ENCODE measurements around the gene SCMH1. TPM values are rescaled to one million over a fixed set of nuclear protein-coding genes. Genes with fewer than 3 reads are reported as not detected.
A peak's percentile ranks its signal among the peaks of the same experiment; 100 is the strongest.

Gene SCMH1
- total RNA-seq, 1 donor from 2014 or later: 18.4 TPM

DNA sequence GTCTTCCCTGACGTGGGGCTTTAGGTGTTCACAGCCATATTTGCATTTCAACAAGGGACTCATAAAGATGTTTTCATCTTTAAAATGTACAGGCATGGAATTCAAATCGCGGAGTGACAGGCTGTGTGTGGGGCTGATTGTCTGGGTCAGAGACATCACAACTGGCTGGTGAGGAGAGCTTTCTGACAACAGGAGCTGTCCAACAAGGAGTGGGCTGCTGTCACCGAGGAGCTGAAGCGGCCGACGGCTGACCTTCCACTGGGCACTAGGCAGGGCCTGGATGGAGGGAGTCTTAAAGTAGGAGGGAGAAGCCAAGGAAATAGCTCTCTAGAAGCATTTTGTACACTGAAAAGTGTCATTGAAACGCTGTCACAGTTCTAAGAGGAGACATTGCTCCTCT, 30.5 kb upstream of the SCMH1 start:
- peaks cover 33% of the 10 kb centered on the region for H3K27me3 Mint-ChIP-seq (ENCODE audit: low read depth, unreplicated experiment)
- no peak overlapping the region for H2AFZ ChIP-seq (ENCODE audit: low read depth, low read length)
- H3K36me3 Mint-ChIP-seq (ENCODE audit: low read depth, unreplicated experiment): no peaks in the 10 kb centered on the region
- FAIRE-seq (no peak), DNase-seq (ENCODE audit: low read depth) (no peak)
- peak overlapping the region; percentile 13 for H3K4me3 Mint-ChIP-seq (ENCODE audit: unreplicated experiment)
- no peak for TF ChIP-seq EZH2 (IDR thresholded peaks at IDR 0.05; ENCODE audit: insufficient read depth, low read length)
- TF ChIP-seq, protein P1, sequence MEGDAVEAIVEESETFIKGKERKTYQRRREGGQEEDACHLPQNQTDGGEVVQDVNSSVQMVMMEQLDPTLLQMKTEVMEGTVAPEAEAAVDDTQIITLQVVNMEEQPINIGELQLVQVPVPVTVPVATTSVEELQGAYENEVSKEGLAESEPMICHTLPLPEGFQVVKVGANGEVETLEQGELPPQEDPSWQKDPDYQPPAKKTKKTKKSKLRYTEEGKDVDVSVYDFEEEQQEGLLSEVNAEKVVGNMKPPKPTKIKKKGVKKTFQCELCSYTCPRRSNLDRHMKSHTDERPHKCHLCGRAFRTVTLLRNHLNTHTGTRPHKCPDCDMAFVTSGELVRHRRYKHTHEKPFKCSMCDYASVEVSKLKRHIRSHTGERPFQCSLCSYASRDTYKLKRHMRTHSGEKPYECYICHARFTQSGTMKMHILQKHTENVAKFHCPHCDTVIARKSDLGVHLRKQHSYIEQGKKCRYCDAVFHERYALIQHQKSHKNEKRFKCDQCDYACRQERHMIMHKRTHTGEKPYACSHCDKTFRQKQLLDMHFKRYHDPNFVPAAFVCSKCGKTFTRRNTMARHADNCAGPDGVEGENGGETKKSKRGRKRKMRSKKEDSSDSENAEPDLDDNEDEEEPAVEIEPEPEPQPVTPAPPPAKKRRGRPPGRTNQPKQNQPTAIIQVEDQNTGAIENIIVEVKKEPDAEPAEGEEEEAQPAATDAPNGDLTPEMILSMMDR (IDR thresholded peaks at IDR 0.05; ENCODE audit: insufficient read depth, low read depth, low read length): no peak
- H3K4me3 ChIP-seq (ENCODE audit: insufficient read depth, low read depth, low read length): no peak overlapping the region
- no peak overlapping the region for H3K27ac Mint-ChIP-seq (ENCODE audit: unreplicated experiment)
- peaks cover 2% of the 10 kb centered on the region for H3K4me1 Mint-ChIP-seq (ENCODE audit: low read depth, unreplicated experiment)
- H3K79me2 ChIP-seq (ENCODE audit: insufficient read depth, low read length): no peaks in the 10 kb centered on the region
- H3K9ac ChIP-seq (ENCODE audit: low read length): no peak overlapping the region
- no peaks in the 10 kb centered on the region for H3K36me3 ChIP-seq (ENCODE audit: insufficient read depth, low read length)
- no peaks in the 10 kb centered on the region for H3K4me1 ChIP-seq (ENCODE audit: insufficient read depth, low read length)
- peaks cover 11% of the 10 kb centered on the region for H3K27me3 ChIP-seq (ENCODE audit: insufficient read depth, low read length)
- no peaks in the 10 kb centered on the region for H3K9me3 Mint-ChIP-seq (ENCODE audit: unreplicated experiment)
- H3K4me2 ChIP-seq (ENCODE audit: low read length): no peak overlapping the region
- H4K20me1 ChIP-seq (ENCODE audit: insufficient read depth, low read length): no peaks in the 10 kb centered on the region
- no peak overlapping the region for H3K27ac ChIP-seq (ENCODE audit: low read depth, low read length)
- H3K9me3 ChIP-seq (ENCODE audit: insufficient read depth, low read depth, low read length): no peaks in the 10 kb centered on the region

DNA sequence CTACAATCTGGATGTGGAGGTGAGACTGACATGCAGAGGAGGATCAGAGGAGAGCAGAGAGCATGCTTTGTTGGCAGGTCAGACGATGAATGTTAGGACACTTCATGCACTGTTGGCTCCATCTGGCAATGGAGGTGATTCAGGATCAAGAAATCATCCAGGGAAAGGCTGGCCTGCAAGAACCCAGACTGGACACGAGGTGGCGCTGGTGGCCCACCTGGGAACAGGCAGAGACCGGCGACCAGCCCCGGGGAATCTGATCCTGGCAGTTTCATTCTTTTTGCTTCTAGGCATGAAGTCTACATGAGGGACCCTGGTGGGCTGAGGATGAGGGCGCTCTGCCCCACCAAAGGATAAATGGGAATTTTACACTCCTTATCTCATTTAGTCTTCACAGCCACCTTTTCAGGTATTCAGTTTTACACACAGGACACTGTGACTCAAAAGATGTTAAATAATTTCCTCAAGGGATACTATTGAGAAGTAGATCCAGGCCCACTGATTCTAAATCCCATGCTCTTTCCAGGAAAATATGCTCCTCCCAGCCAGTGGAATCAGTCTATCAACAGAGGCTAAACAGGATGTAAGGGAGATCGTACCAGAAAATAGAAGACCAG, 26.2 kb upstream of the SCMH1 start:
- TF ChIP-seq, protein P1 (IDR thresholded peaks at IDR 0.05; ENCODE audit: insufficient read depth, low read depth, low read length): peak; percentile 93
- TF ChIP-seq EZH2 (IDR thresholded peaks at IDR 0.05; ENCODE audit: insufficient read depth, low read length): no peak
- Histone ChIP-seq H2AFZ (ENCODE audit: low read depth, low read length) (no peak overlapping the region), H3K79me2 (ENCODE audit: insufficient read depth, low read length) (no peaks in the 10 kb centered on the region), H3K4me2 (ENCODE audit: low read length) (peak overlapping the region; percentile 10), H3K4me1 (ENCODE audit: insufficient read depth, low read length) (no peaks in the 10 kb centered on the region), H3K4me3 (ENCODE audit: insufficient read depth, low read depth, low read length) (no peak overlapping the region), H3K9me3 (ENCODE audit: insufficient read depth, low read depth, low read length) (no peaks in the 10 kb centered on the region), H3K27me3 (ENCODE audit: insufficient read depth, low read length) (no peaks in the 10 kb centered on the region), H3K27ac (ENCODE audit: low read depth, low read length) (no peak overlapping the region), H3K36me3 (ENCODE audit: insufficient read depth, low read length) (no peaks in the 10 kb centered on the region), H3K9ac (ENCODE audit: low read length) (no peak overlapping the region), H4K20me1 (ENCODE audit: insufficient read depth, low read length) (no peaks in the 10 kb centered on the region)
- DNase-seq (ENCODE audit: low read depth) (peak; percentile 38), FAIRE-seq (peak; percentile 83)
- peaks cover 23% of the 10 kb centered on the region for H3K27me3 Mint-ChIP-seq (ENCODE audit: low read depth, unreplicated experiment)
- H3K4me3 Mint-ChIP-seq (ENCODE audit: unreplicated experiment): no peak overlapping the region
- no peaks in the 10 kb centered on the region for H3K4me1 Mint-ChIP-seq (ENCODE audit: low read depth, unreplicated experiment)
- H3K36me3 Mint-ChIP-seq (ENCODE audit: low read depth, unreplicated experiment): no peaks in the 10 kb centered on the region
- no peak overlapping the region for H3K27ac Mint-ChIP-seq (ENCODE audit: unreplicated experiment)
- H3K9me3 Mint-ChIP-seq (ENCODE audit: unreplicated experiment): no peaks in the 10 kb centered on the region

DNA sequence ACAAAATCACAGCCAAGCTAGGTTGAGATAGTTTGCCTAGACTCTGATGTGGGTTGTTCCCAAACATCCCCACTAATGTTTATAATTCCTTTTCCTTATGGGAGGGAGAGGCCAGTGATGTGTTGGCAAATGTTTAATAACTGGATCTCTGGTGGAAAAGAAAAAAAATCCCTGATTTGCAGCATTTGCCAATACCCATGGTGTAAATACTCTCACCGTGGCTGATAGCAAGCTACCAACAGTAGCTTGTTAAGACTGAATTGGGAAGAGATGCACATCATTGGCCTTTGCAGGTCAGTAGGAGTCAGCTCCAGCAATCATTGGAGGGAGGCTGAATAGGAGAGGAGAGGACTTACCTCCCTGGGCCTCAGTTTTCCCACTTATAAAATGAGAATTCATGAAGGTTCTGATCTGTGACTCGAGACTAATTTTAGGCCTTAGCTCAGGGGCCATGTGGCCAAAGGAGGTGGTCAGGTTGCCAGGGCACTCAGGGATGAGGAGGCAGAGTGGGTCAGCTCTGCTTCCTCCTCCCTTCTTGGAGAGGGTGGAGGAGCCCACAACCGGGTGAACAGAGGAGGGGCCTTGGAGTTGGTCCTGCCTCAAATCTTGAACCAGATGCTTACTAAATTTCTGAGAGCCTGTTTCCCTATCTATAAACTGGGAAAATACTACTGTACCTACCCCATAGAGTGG, 20.0 kb upstream of the SCMH1 start:
- Histone ChIP-seq H3K27ac (ENCODE audit: low read depth, low read length) (no peak overlapping the region), H3K27me3 (ENCODE audit: insufficient read depth, low read length) (no peaks in the 10 kb centered on the region), H3K4me1 (ENCODE audit: insufficient read depth, low read length) (no peaks in the 10 kb centered on the region), H3K4me2 (ENCODE audit: low read length) (no peak overlapping the region), H3K79me2 (ENCODE audit: insufficient read depth, low read length) (no peaks in the 10 kb centered on the region), H3K9me3 (ENCODE audit: insufficient read depth, low read depth, low read length) (no peaks in the 10 kb centered on the region), H3K9ac (ENCODE audit: low read length) (no peak overlapping the region), H3K36me3 (ENCODE audit: insufficient read depth, low read length) (no peaks in the 10 kb centered on the region), H4K20me1 (ENCODE audit: insufficient read depth, low read length) (no peaks in the 10 kb centered on the region), H3K4me3 (ENCODE audit: insufficient read depth, low read depth, low read length) (no peak overlapping the region), H2AFZ (ENCODE audit: low read depth, low read length) (no peak overlapping the region)
- TF ChIP-seq, protein P1 (IDR thresholded peaks at IDR 0.05; ENCODE audit: insufficient read depth, low read depth, low read length): no peak
- TF ChIP-seq EZH2 (IDR thresholded peaks at IDR 0.05; ENCODE audit: insufficient read depth, low read length): no peak
- no peak overlapping the region for H3K27ac Mint-ChIP-seq (ENCODE audit: unreplicated experiment)
- H3K36me3 Mint-ChIP-seq (ENCODE audit: low read depth, unreplicated experiment): no peaks in the 10 kb centered on the region
- peaks cover 8% of the 10 kb centered on the region for H3K4me1 Mint-ChIP-seq (ENCODE audit: low read depth, unreplicated experiment)
- H3K4me3 Mint-ChIP-seq (ENCODE audit: unreplicated experiment): no peak overlapping the region
- no peak for FAIRE-seq
- peaks cover 12% of the 10 kb centered on the region for H3K27me3 Mint-ChIP-seq (ENCODE audit: low read depth, unreplicated experiment)
- no peak for DNase-seq (ENCODE audit: low read depth)
- no peaks in the 10 kb centered on the region for H3K9me3 Mint-ChIP-seq (ENCODE audit: unreplicated experiment)
